HepG2 (cell line): ENCODE data around the gene JAG1. TPM values are rescaled to one million over a fixed set of nuclear protein-coding genes. Genes with fewer than 3 reads are reported as not detected.

Experiments
- ASH2L ChIP-seq: fragments of 300-600, 200-600 bp; sonication (generic); IDR thresholded peaks from 2 replicates; pipeline ENCODE4 v1.7.0; 2017; ENCODE audit warnings: low read depth, mild to moderate bottlenecking, moderate library complexity, mixed read lengths, low read length; ENCODE audit not compliant: insufficient read length
- CCAR2 ChIP-seq: fragments of 200-400 bp; formaldehyde crosslinking; optimal IDR thresholded peaks from 2 replicates; pipeline ENCODE3; 2018; ENCODE audit warnings: low read depth, mild to moderate bottlenecking, low read length, moderate library complexity
- EP300 ChIP-seq, 3 experiments: sonication (generic) in 1 of 3; formaldehyde crosslinking in 1 of 3; IDR thresholded peaks; 2 replicates each; pipeline versions ENCODE4 v1.5.1 to v1.6.1; 2011 to 2020; ENCODE audit warnings: low read depth in 2 of 3, low read length in 2 of 3, borderline replicate concordance in 1 of 3, improper control_type of control experiment in 1 of 3, mild to moderate bottlenecking in 1 of 3, missing genetic modification reagents in 1 of 3, moderate library complexity in 1 of 3
- NFATC3 ChIP-seq: sonication (generic); formaldehyde crosslinking; IDR thresholded peaks from 2 replicates; pipeline ENCODE4 v1.5.1; 2020; ENCODE audit warnings: mild to moderate bottlenecking, missing genetic modification reagents
- PAF1 ChIP-seq: IDR thresholded peaks from 2 replicates; pipeline ENCODE4 v1.6.1; 2016; ENCODE audit warnings: missing genetic modification reagents, missing compliant biosample characterization
- POLR2A ChIP-seq, 2 experiments: IDR thresholded peaks; 2 replicates each; pipeline ENCODE4 v1.6.1; 2011; ENCODE audit warnings: low read depth in 2 of 2, low read length in 2 of 2, mild to moderate bottlenecking in 1 of 2, moderate library complexity in 1 of 2; ENCODE audit not compliant: insufficient read depth in 1 of 2
- RFXAP ChIP-seq: sonication (generic); formaldehyde crosslinking; IDR thresholded peaks from 2 replicates; pipeline ENCODE4 v1.4.0; 2020; ENCODE audit warnings: missing genetic modification reagents, borderline replicate concordance
- SRF ChIP-seq: IDR thresholded peaks from 2 replicates; pipeline ENCODE4 v1.6.1; 2011; ENCODE audit warnings: mild to moderate bottlenecking, low read depth, low read length, moderate library complexity
- TBX2 ChIP-seq: sonication (generic); formaldehyde crosslinking; IDR thresholded peaks from 2 replicates; pipeline ENCODE4 v1.5.0; 2020; ENCODE audit warnings: missing genetic modification reagents, mild to moderate bottlenecking, borderline replicate concordance
- THAP9 ChIP-seq: sonication (generic); formaldehyde crosslinking; IDR thresholded peaks from 2 replicates; pipeline ENCODE4; 2020; ENCODE audit warnings: missing genetic modification reagents, mild to moderate bottlenecking, borderline replicate concordance
- YEATS4 ChIP-seq: sonication (generic); formaldehyde crosslinking; IDR thresholded peaks from 2 replicates; pipeline ENCODE4 v1.4.0; 2020; ENCODE audit warnings: missing genetic modification reagents, borderline replicate concordance
- ZNF138 ChIP-seq: sonication (generic); formaldehyde crosslinking; IDR thresholded peaks from 2 replicates; pipeline ENCODE4 v1.5.0; 2020; ENCODE audit warnings: mild to moderate bottlenecking, low read depth, missing genetic modification reagents
- ZNF225 ChIP-seq: sonication (generic); formaldehyde crosslinking; IDR thresholded peaks from 2 replicates; pipeline ENCODE4 v1.4.0; 2020; ENCODE audit warnings: mild to moderate bottlenecking, missing genetic modification reagents
- ZNF251 ChIP-seq: sonication (generic); formaldehyde crosslinking; IDR thresholded peaks from 2 replicates; pipeline ENCODE4 v1.9.0; 2021; ENCODE audit warnings: mild to moderate bottlenecking, missing genetic modification reagents
- ZNF547 ChIP-seq: sonication (generic); formaldehyde crosslinking; IDR thresholded peaks from 2 replicates; pipeline ENCODE4 v1.5.1; 2020; ENCODE audit warnings: mild to moderate bottlenecking, missing genetic modification reagents
- ZNF784 ChIP-seq: sonication (generic); formaldehyde crosslinking; IDR thresholded peaks from 2 replicates; pipeline ENCODE4 v1.5.1; 2020; ENCODE audit warnings: missing genetic modification reagents, mild to moderate bottlenecking, borderline replicate concordance
- polyA plus RNA-seq, 8 experiments: library from polyadenylated mRNA; depleted of rRNA in 3 of 8; stranded (reverse) in 7 of 8; unstranded in 1 of 8; fragments of >200 nt; fragmentation: Illumina TruSeq in 4 of 8; extraction: Trizol in 4 of 8; gene quantifications; 2 replicates each; pipeline versions ENCODE4 v1.2.1 to v1.2.3, GENCODE V29; 2011 to 2016; ENCODE audit warnings: low read depth in 4 of 8, missing spikeins in 1 of 8, mixed read lengths in 1 of 8; ENCODE audit not compliant: insufficient read depth in 1 of 8
- total RNA-seq, 5 experiments: library from RNA; depleted of rRNA; stranded (reverse); fragments of >200 nt; fragmentation: Illumina TruSeq; extraction: Trizol; gene quantifications; 2 replicates each; pipeline ENCODE4 v1.2.3, GENCODE V29; 2016; ENCODE audit warnings: low read depth in 1 of 5
- TF ChIP-seq, protein P1 (sequence below): sonication (generic); formaldehyde crosslinking; IDR thresholded peaks from 2 replicates; pipeline ENCODE4 v1.4.0; 2020; ENCODE audit warnings: missing genetic modification reagents, borderline replicate concordance
- TF ChIP-seq, protein P2 (sequence below): sonication (generic); formaldehyde crosslinking; IDR thresholded peaks from 2 replicates; pipeline ENCODE4 v1.4.0; 2020; ENCODE audit warnings: missing genetic modification reagents

JAG1 gene
- total and polyA plus RNA-seq, 2 of the 13 experiments (the other 11 are each of a cell fraction or from before 2014, with no cell fraction given), result 47.1 to 56.3 TPM

- TF ChIP-seq, protein P1, sequence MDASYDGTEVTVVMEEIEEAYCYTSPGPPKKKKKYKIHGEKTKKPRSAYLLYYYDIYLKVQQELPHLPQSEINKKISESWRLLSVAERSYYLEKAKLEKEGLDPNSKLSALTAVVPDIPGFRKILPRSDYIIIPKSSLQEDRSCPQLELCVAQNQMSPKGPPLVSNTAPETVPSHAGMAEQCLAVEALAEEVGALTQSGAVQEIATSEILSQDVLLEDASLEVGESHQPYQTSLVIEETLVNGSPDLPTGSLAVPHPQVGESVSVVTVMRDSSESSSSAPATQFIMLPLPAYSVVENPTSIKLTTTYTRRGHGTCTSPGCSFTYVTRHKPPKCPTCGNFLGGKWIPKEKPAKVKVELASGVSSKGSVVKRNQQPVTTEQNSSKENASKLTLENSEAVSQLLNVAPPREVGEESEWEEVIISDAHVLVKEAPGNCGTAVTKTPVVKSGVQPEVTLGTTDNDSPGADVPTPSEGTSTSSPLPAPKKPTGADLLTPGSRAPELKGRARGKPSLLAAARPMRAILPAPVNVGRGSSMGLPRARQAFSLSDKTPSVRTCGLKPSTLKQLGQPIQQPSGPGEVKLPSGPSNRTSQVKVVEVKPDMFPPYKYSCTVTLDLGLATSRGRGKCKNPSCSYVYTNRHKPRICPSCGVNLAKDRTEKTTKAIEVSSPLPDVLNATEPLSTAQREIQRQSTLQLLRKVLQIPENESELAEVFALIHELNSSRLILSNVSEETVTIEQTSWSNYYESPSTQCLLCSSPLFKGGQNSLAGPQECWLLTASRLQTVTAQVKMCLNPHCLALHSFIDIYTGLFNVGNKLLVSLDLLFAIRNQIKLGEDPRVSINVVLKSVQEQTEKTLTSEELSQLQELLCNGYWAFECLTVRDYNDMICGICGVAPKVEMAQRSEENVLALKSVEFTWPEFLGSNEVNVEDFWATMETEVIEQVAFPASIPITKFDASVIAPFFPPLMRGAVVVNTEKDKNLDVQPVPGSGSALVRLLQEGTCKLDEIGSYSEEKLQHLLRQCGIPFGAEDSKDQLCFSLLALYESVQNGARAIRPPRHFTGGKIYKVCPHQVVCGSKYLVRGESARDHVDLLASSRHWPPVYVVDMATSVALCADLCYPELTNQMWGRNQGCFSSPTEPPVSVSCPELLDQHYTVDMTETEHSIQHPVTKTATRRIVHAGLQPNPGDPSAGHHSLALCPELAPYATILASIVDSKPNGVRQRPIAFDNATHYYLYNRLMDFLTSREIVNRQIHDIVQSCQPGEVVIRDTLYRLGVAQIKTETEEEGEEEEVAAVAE (CRISPR knock-in tag), result peak; percentile 63; the same call in 1 of the 2 replicates
- TF ChIP-seq ASH2L, result peak; percentile 55
- TF ChIP-seq SRF, result no peak
- TF ChIP-seq, protein P2, sequence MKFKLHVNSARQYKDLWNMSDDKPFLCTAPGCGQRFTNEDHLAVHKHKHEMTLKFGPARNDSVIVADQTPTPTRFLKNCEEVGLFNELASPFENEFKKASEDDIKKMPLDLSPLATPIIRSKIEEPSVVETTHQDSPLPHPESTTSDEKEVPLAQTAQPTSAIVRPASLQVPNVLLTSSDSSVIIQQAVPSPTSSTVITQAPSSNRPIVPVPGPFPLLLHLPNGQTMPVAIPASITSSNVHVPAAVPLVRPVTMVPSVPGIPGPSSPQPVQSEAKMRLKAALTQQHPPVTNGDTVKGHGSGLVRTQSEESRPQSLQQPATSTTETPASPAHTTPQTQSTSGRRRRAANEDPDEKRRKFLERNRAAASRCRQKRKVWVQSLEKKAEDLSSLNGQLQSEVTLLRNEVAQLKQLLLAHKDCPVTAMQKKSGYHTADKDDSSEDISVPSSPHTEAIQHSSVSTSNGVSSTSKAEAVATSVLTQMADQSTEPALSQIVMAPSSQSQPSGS (CRISPR knock-in tag), result peak; percentile 69
- TF ChIP-seq EP300 (IDR thresholded peaks at IDR 0.05; ENCODE audit: low read depth in 2 of 2, low read length in 2 of 2), result peak in 1 of 2 experiments; percentile 46; a peak in 1 of 4 replicates
- TF ChIP-seq EP300 (CRISPR knock-in tag; IDR thresholded peaks at IDR 0.05; ENCODE audit: borderline replicate concordance), result peak; percentile 70
- peak; percentile 27; the same call in 1 of the 2 replicates for TF ChIP-seq ZNF784
- TF ChIP-seq TBX2 (CRISPR knock-in tag), result peak; percentile 75; the same call in 1 of the 2 replicates
- TF ChIP-seq ZNF547 (CRISPR knock-in tag), result no peak; the same call in 1 of the 2 replicates
- TF ChIP-seq RFXAP (CRISPR knock-in tag), result 0 out of 2 replicates have a peak, but pooled peaks have one; percentile 39
- TF ChIP-seq YEATS4 (CRISPR knock-in tag), result peak; percentile 77
- TF ChIP-seq ZNF138, result peak; percentile 81
- TF ChIP-seq CCAR2, result peak; percentile 73
- no peak for TF ChIP-seq PAF1
- peak; percentile 93 to 96 for TF ChIP-seq POLR2A (IDR thresholded peaks at IDR 0.05; ENCODE audit: insufficient read depth in 1 of 2, low read depth in 2 of 2, low read length in 2 of 2)
- TF ChIP-seq THAP9 (CRISPR knock-in tag), result no peak
- no peak for TF ChIP-seq NFATC3 (CRISPR knock-in tag)
- peak; percentile 50; the same call in 1 of the 2 replicates for TF ChIP-seq ZNF225 (CRISPR knock-in tag)
- TF ChIP-seq ZNF251, result peak; percentile 29; the same call in 1 of the 2 replicates
Measured at GRCh38 chr20:10673842-10674683, at the start of gene JAG1 (continued).
